ENCODE results near the gene RARG.

- TF ChIP-seq CTCF (conservative IDR thresholded peaks at IDR 0.05; ENCODE audit: low read depth, low read length): no peak
- TF ChIP-seq EZH2 (IDR thresholded peaks at IDR 0.05; ENCODE audit: low read length, unreplicated experiment): no peak
Measured at GRCh38 chr12:53229454-53229853, 2.6 kb downstream of the RARG start.

All from PC-3 (cell line).